HCT116 (cell line): Measurements from ENCODE around the gene TNNT2. TPM values are rescaled to one million over a fixed set of nuclear protein-coding genes. Genes with fewer than 3 reads are reported as not detected.

ENCODE experiments used
- ATAC-seq: fragments of 200-7000 bp; cut with Tn5 transposase; 2 replicates; pipeline ENCODE4 v1.9.1; 2020; ENCODE audit warnings: mild to moderate bottlenecking, moderate library complexity
- BruUV-seq: library from RNA; stranded (reverse); fragments of 400-500 nt; replicated peaks from 2 replicates; lab custom pipeline; 2021; lab: Mats Ljungman, UMichigan
- CTCF ChIA-PET: fragments of 300-600 bp; sonication (Branson Sonifier 250); formaldehyde crosslinking; loops from one replicate; lab custom pipeline; 2021; ENCODE audit warnings: antibody characterized with exemption; lab: Charles Lee
- POLR2A ChIA-PET: fragments of 300-600, 350-600 bp; sonication (Branson Sonifier 250); formaldehyde crosslinking; loops from one replicate; lab custom pipeline; 2021; ENCODE audit warnings: antibody characterized with exemption; lab: Charles Lee
- RAD21 ChIA-PET, 2 experiments: fragments of 300-600 bp; sonication (Branson Sonifier 250); formaldehyde crosslinking; loops; one replicate each; lab custom pipeline; 2023; ENCODE audit warnings: low total read pairs in 2 of 2; ENCODE audit not compliant: uncharacterized antibody in 2 of 2, unreplicated experiment in 2 of 2, low non-redundant PET in 1 of 2; lab: Charles Lee
- DNase-seq: peaks from one replicate; pipeline ENCODE4 v3.0.0-alpha.2; 2010; ENCODE audit warnings: low read depth, low spot score
- H2AFZ ChIP-seq: fragments of 200-600 bp; shearing (Covaris generic), sonication (generic); 2 replicates; pipeline ENCODE4 v1.6.1; 2017; ENCODE audit warnings: low read depth, mixed run types, mixed read lengths, antibody characterized with exemption, low read length; ENCODE audit not compliant: poor library complexity, severe bottlenecking
- H3K27ac ChIP-seq: 2 replicates; pipeline ENCODE4 v1.5.1; 2012; ENCODE audit warnings: low read depth, low read length
- H3K27me3 ChIP-seq: fragments of 200-600 bp; sonication (generic); 2 replicates; pipeline ENCODE4 v1.6.1; 2016; ENCODE audit warnings: mixed run types, low read length, mixed read lengths; ENCODE audit not compliant: insufficient read depth
- H3K36me3 ChIP-seq, 2 experiments: fragments of 200-500 bp in 1 of 2; fragments of 200-600 bp in 1 of 2; sonication (Bioruptor generic) in 1 of 2; sonication (generic) in 1 of 2; 2 replicates each; pipeline versions ENCODE4 v1.5.1 to v1.6.1; 2014 to 2016; ENCODE audit warnings: low read length in 2 of 2, inconsistent platforms in 1 of 2, mixed read lengths in 1 of 2, mixed run types in 1 of 2; ENCODE audit not compliant: insufficient read depth in 2 of 2, control insufficient read depth in 1 of 2
- H3K4me1 ChIP-seq, 2 experiments: fragments of 200-600 bp in 1 of 2; sonication (generic) in 1 of 2; 2 replicates each; pipeline versions ENCODE4 v1.5.1 to v1.6.1; 2012 to 2017; ENCODE audit warnings: low read length in 2 of 2, inconsistent platforms in 1 of 2, mild to moderate bottlenecking in 1 of 2, mixed read lengths in 1 of 2, mixed run types in 1 of 2, moderate library complexity in 1 of 2; ENCODE audit not compliant: insufficient read depth in 2 of 2, control insufficient read depth in 1 of 2
- H3K4me2 ChIP-seq: fragments of 200-600 bp; sonication (generic); 2 replicates; pipeline ENCODE4 v1.6.1; 2017; ENCODE audit warnings: mixed run types, low read length, mixed read lengths
- H3K4me3 ChIP-seq, 2 experiments: fragments of 200-600 bp in 1 of 2; sonication (generic) in 1 of 2; replicated peaks in 1 of 2; 2 replicates each; pipeline ENCODE4 v1.5.1; 2011 to 2016; ENCODE audit warnings: low read length in 2 of 2, control low read depth in 1 of 2, low read depth in 1 of 2, mild to moderate bottlenecking in 1 of 2, mixed read lengths in 1 of 2, mixed run types in 1 of 2
- H3K79me2 ChIP-seq: fragments of 200-600 bp; sonication (generic); 2 replicates; pipeline ENCODE4 v1.6.1; 2017; ENCODE audit warnings: mild to moderate bottlenecking, mixed run types, low read length, moderate library complexity, mixed read lengths; ENCODE audit not compliant: insufficient read depth
- H3K9ac ChIP-seq: fragments of 200-600 bp; sonication (generic); 2 replicates; pipeline ENCODE4 v1.6.1; 2016; ENCODE audit warnings: low read length, mixed read lengths
- H3K9me2 ChIP-seq: fragments of 200-600 bp; sonication (generic), shearing (Covaris generic); 2 replicates; pipeline ENCODE4 v1.6.1; 2017; ENCODE audit warnings: mixed run types, mild to moderate bottlenecking, moderate library complexity; ENCODE audit not compliant: insufficient read depth
- H3K9me3 ChIP-seq, 2 experiments: fragments of 200-500 bp in 1 of 2; fragments of 200-600 bp in 1 of 2; sonication (Bioruptor generic) in 1 of 2; sonication (generic) in 1 of 2; 2 replicates each; pipeline ENCODE4 v1.6.1; 2014 to 2017; ENCODE audit warnings: low read length in 2 of 2, mixed read lengths in 2 of 2, inconsistent platforms in 1 of 2, low read depth in 1 of 2, mild to moderate bottlenecking in 1 of 2, mixed run types in 1 of 2, moderate library complexity in 1 of 2; ENCODE audit not compliant: control insufficient read depth in 1 of 2, insufficient read depth in 1 of 2
- H4K20me1 ChIP-seq: fragments of 200-600 bp; sonication (generic), shearing (Covaris generic); 2 replicates; pipeline ENCODE4 v1.6.1; 2017; ENCODE audit warnings: mixed run types, mild to moderate bottlenecking, moderate library complexity; ENCODE audit not compliant: insufficient read depth
- CBX3 ChIP-seq: IDR thresholded peaks from 2 replicates; pipeline ENCODE4 v1.6.1; 2012; ENCODE audit warnings: low read depth
- ELF1 ChIP-seq: IDR thresholded peaks from 2 replicates; pipeline ENCODE4 v1.6.1; 2012; ENCODE audit warnings: low read depth, borderline replicate concordance
- FOSL1 ChIP-seq: IDR thresholded peaks from 2 replicates; pipeline ENCODE4 v1.6.1; 2012; ENCODE audit warnings: low read depth
- JUND ChIP-seq: IDR thresholded peaks from 2 replicates; pipeline ENCODE4 v1.6.1; 2012
- POLR2A ChIP-seq: IDR thresholded peaks from 2 replicates; pipeline ENCODE4 v1.7.0; 2011; ENCODE audit warnings: borderline replicate concordance; ENCODE audit not compliant: insufficient read depth, insufficient read length; ENCODE audit errors: extremely low read depth
- POLR2AphosphoS5 ChIP-seq: IDR thresholded peaks from 2 replicates; pipeline ENCODE4 v1.6.1; 2011; ENCODE audit warnings: mild to moderate bottlenecking, low read depth, low read length, moderate library complexity
- SP1 ChIP-seq: IDR thresholded peaks from 2 replicates; pipeline ENCODE4 v1.6.1; 2012; ENCODE audit warnings: low read depth
- SRF ChIP-seq: IDR thresholded peaks from 2 replicates; pipeline ENCODE4 v1.6.1; 2012; ENCODE audit warnings: low read depth
- TCF7L2 ChIP-seq: IDR thresholded peaks from 2 replicates; pipeline ENCODE4 v1.7.0; 2011; ENCODE audit warnings: borderline replicate concordance, inconsistent platforms; ENCODE audit not compliant: insufficient read depth, insufficient read length; ENCODE audit errors: extremely low read depth
- intact Hi-C: fragments of 100-400 bp; cut with micrococcal nuclease; formaldehyde crosslinking; loops from 2 replicates; pipeline ENCODE4 v1.10.0; 2022
- total RNA-seq: library from RNA; stranded (reverse); gene quantifications from one replicate; pipeline ENCODE4 v1.2.1, GENCODE V29; 2021; ENCODE audit not compliant: unreplicated experiment
- TF ChIP-seq, protein P1 (sequence below): IDR thresholded peaks from 2 replicates; pipeline ENCODE4 v1.6.1; 2012
- TF ChIP-seq, protein P2 (sequence below), 3 experiments: fragments of 200-600 bp in 1 of 3; sonication (generic) in 1 of 3; IDR thresholded peaks in 2 of 3; conservative IDR thresholded peaks in 1 of 3; 2 replicates each; pipeline ENCODE4 v1.5.1; 2012 to 2017; ENCODE audit warnings: low read depth in 2 of 3, low read length in 2 of 3, antibody characterized with exemption in 1 of 3, borderline replicate concordance in 1 of 3, control low read depth in 1 of 3, mild to moderate bottlenecking in 1 of 3, mixed read lengths in 1 of 3, mixed run types in 1 of 3, moderate library complexity in 1 of 3; ENCODE audit not compliant: insufficient read depth in 1 of 3
- TF ChIP-seq, protein P3 (sequence below): IDR thresholded peaks from 2 replicates; pipeline ENCODE4 v1.6.1; 2011; ENCODE audit warnings: mild to moderate bottlenecking, low read length, moderate library complexity; ENCODE audit not compliant: insufficient replicate concordance; ENCODE audit errors: extremely low read depth

Gene TNNT2
- total RNA-seq, 1 experiment from 2014 or later: 2.0 TPM

DNA sequence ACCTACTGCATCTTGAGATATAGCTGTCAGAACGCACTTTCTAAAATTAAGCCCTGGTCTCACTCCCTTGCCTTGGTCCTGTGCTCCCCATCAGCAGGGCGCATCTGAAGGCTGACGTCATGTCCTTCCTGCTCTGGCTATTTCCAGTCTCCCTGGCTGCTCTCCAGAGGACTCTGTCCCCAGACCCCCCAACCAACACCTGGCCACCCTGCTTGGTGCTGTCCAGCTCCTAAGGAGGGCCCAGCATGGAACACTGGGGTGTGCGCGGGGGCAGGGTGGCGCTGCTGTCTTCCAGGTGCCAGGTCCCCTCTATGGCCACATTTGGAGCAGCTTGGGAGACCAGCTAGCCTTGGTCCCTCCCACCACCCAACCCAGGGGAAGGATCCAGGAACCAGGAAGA, 8.3 kb downstream of the TNNT2 start:
- Histone ChIP-seq H4K20me1 (no peaks in the 10 kb centered on the region), H3K4me2 (no peak overlapping the region), H3K27ac (no peak overlapping the region), H3K79me2 (no peaks in the 10 kb centered on the region), H3K9me3 (no peaks in the 10 kb centered on the region), H3K9ac (no peak overlapping the region), H2AFZ (no peak overlapping the region), H3K4me3 (no peak overlapping the region), H3K9me2 (no peaks in the 10 kb centered on the region), H3K36me3 (no peaks in the 10 kb centered on the region), H3K4me1 (no peaks in the 10 kb centered on the region), H3K27me3 (peaks cover 29% of the 10 kb centered on the region; the same call in 1 of the 2 replicates)
- CTCF ChIA-PET: interaction anchor here (1.0 kb wide), 1 partner anchor 16 kb away, joined by 4 read pairs; no protein-coding TSS in a partner anchor
- no TSS peak for BruUV-seq
- TF ChIP-seq, protein P1, sequence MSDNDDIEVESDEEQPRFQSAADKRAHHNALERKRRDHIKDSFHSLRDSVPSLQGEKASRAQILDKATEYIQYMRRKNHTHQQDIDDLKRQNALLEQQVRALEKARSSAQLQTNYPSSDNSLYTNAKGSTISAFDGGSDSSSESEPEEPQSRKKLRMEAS: no peak
- TF ChIP-seq, protein P2, sequence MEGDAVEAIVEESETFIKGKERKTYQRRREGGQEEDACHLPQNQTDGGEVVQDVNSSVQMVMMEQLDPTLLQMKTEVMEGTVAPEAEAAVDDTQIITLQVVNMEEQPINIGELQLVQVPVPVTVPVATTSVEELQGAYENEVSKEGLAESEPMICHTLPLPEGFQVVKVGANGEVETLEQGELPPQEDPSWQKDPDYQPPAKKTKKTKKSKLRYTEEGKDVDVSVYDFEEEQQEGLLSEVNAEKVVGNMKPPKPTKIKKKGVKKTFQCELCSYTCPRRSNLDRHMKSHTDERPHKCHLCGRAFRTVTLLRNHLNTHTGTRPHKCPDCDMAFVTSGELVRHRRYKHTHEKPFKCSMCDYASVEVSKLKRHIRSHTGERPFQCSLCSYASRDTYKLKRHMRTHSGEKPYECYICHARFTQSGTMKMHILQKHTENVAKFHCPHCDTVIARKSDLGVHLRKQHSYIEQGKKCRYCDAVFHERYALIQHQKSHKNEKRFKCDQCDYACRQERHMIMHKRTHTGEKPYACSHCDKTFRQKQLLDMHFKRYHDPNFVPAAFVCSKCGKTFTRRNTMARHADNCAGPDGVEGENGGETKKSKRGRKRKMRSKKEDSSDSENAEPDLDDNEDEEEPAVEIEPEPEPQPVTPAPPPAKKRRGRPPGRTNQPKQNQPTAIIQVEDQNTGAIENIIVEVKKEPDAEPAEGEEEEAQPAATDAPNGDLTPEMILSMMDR (IDR thresholded peaks at IDR 0.05 in 2 of 3, conservative IDR thresholded peaks at IDR 0.05 in 1 of 3; ENCODE audit: borderline replicate concordance in 1 of 3, insufficient read depth in 1 of 3, low read depth in 2 of 3, low read length in 2 of 3): no peak
- TF ChIP-seq, protein P3, sequence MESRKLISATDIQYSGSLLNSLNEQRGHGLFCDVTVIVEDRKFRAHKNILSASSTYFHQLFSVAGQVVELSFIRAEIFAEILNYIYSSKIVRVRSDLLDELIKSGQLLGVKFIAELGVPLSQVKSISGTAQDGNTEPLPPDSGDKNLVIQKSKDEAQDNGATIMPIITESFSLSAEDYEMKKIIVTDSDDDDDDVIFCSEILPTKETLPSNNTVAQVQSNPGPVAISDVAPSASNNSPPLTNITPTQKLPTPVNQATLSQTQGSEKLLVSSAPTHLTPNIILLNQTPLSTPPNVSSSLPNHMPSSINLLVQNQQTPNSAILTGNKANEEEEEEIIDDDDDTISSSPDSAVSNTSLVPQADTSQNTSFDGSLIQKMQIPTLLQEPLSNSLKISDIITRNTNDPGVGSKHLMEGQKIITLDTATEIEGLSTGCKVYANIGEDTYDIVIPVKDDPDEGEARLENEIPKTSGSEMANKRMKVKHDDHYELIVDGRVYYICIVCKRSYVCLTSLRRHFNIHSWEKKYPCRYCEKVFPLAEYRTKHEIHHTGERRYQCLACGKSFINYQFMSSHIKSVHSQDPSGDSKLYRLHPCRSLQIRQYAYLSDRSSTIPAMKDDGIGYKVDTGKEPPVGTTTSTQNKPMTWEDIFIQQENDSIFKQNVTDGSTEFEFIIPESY: no peak
- TF ChIP-seq FOSL1 (no peak), TCF7L2 (no peak), POLR2A (no peak), SRF (no peak), CBX3 (no peak), SP1 (no peak), POLR2AphosphoS5 (no peak), JUND (no peak), ELF1 (no peak)
- intact Hi-C loops: no loop called here
- POLR2A ChIA-PET: no interaction called here
- RAD21 ChIA-PET: no interaction called here
- DNase-seq: no peak
- ATAC-seq: no peak
